Adrenal gland (tissue), 12 donors: Measurements from ENCODE around the gene PRKACA. TPM values are rescaled to one million over a fixed set of nuclear protein-coding genes. Genes with fewer than 3 reads are reported as not detected.

ENCODE experiments used
- DNase-seq, 7 donors: peaks; one replicate each; pipeline ENCODE4 v3.0.0-alpha.2; 2019 to 2020
- H3K27ac ChIP-seq, 5 donors: fragments of 200-600 bp; sonication (generic) in 4 of 5; 1 replicate in 3 of 5; 2 replicates in 2 of 5; pipeline versions ENCODE4 v1.5.1 to v1.8.0; 2016 to 2020; ENCODE audit warnings: mild to moderate bottlenecking in 1 of 5
- H3K27me3 ChIP-seq: fragments of 200-600 bp; 2 replicates; pipeline ENCODE4 v1.8.0; 2021
- H3K36me3 ChIP-seq, 2 donors: fragments of 200-600 bp; replicated peaks in 1 of 2; 1 replicate in 1 of 2; 2 replicates in 1 of 2; pipeline versions ENCODE4 v1.5.1 to v1.8.0; 2018 to 2022
- H3K4me1 ChIP-seq, 2 donors: fragments of 200-600 bp; replicated peaks in 1 of 2; 1 replicate in 1 of 2; 2 replicates in 1 of 2; pipeline versions ENCODE4 v1.5.1 to v1.8.0; 2018 to 2021
- H3K4me3 ChIP-seq, 4 donors: fragments of 200-600 bp; sonication (generic) in 3 of 4; one replicate each; pipeline ENCODE4 v1.5.1; 2016 to 2018
- H3K9me3 ChIP-seq, 3 donors: fragments of 200-600 bp; sonication (generic) in 1 of 3; replicated peaks in 1 of 3; 1 replicate in 2 of 3; 2 replicates in 1 of 3; pipeline versions ENCODE4 v1.5.1 to v1.8.0; 2016 to 2021
- CTCF ChIP-seq, 6 experiments: fragments of 450-650 bp in 4 of 6; fragments of 200-600 bp in 2 of 6; sonication (generic) in 1 of 6; IDR thresholded peaks; 1 replicate in 5 of 6; 2 replicates in 1 of 6; pipeline versions ENCODE4 v1.5.1 to v1.8.0; 2016 to 2021; ENCODE audit warnings: antibody characterized with exemption in 6 of 6, mild to moderate bottlenecking in 2 of 6, moderate library complexity in 1 of 6
- POLR2A ChIP-seq, 2 donors: fragments of 450-650 bp; IDR thresholded peaks; one replicate each; pipeline ENCODE4 v1.6.1; 2017; ENCODE audit warnings: antibody characterized with exemption in 2 of 2, mild to moderate bottlenecking in 2 of 2, moderate library complexity in 1 of 2
- WGBS, 4 donors: extraction: QIAGEN DNeasy Blood & Tissue Kit in 2 of 4; methylation state at CpG; one replicate each; pipeline versions ENCODE4 v1.1.5 to v1.1.7; 2013 to 2017; 5-methylcytosine and 5-hydroxymethylcytosine counted together
- intact Hi-C, 2 donors: fragments of 100-400 bp; cut with DNase I; formaldehyde crosslinking; loops; one replicate each; pipeline versions ENCODE4 v1.14.1 to v1.15.0; 2022 to 2023
- polyA plus RNA-seq, 3 donors: library from polyadenylated mRNA; stranded (reverse); fragments of 200-250 nt in 2 of 3; fragments of 350-450 nt in 1 of 3; fragmentation: Illumina TruSeq in 1 of 3; extraction: RNeasy Lipid Tissue Mini Kit (QIAGEN cat#74804) in 1 of 3; gene quantifications; one replicate each; pipeline ENCODE4 v1.2.3, GENCODE V29; 2013 to 2014
- total RNA-seq, 9 donors: library from RNA; depleted of rRNA in 4 of 9; stranded (reverse); fragments of >200 nt in 4 of 9; fragments of 120-200 nt in 1 of 9; fragmentation: NEBNext Ultra II Directional in 1 of 9; extraction: Animal tissue kit (Norgen Biotek cat#: 25700) in 1 of 9; gene quantifications; one replicate each; pipeline versions ENCODE4 v1.1.0 to v1.2.4, GENCODE V29; 2013 to 2023
- donor health status: healthy with polysubstance abuse.
- donor health status: Bipolar disorder and iron deficiency.
- donor health status: DM: yes; HTN: yes; CAD: no.
- donor health status: DM: no; HTN: no; CAD: no.
- donor health status: DM: no; HTN: no; CAD: no.
- donor health status: DM: yes; HTN: yes; CAD: no.

Gene PRKACA
- total and polyA plus RNA-seq, 12 donors: 74.1 to 457 (median 150) TPM

GRCh38 chr19:14054721-14055120 is 62.8 kb downstream of the PRKACA start:
- Histone ChIP-seq H3K4me3 (no peak overlapping the region), H3K27me3 (peaks cover 9% of the 10 kb centered on the region), H3K27ac (no peak overlapping the region), H3K36me3 (no peaks in the 10 kb centered on the region), H3K4me1 (peaks cover 0 to 4% of the 10 kb centered on the region in 2 donors), H3K9me3 (no peaks in the 10 kb centered on the region)
- intact Hi-C loops: loop anchor here (10.0 kb wide), 2 partner anchors 170 to 460 kb away; no protein-coding TSS in a partner anchor
- DNase-seq: no peak
- TF ChIP-seq POLR2A (IDR thresholded peaks at IDR 0.05) (no peak), CTCF (IDR thresholded peaks at IDR 0.05) (no peak)
- 61 to 67% (median 65%) methylated on average over 8 to 11 of the region's 11 CpGs for WGBS, 4 donors

- Histone ChIP-seq H3K27ac (no peak overlapping the region), H3K9me3 (no peaks in the 10 kb centered on the region), H3K27me3 (peaks cover 9% of the 10 kb centered on the region), H3K4me3 (no peak overlapping the region), H3K4me1 (peaks cover 0 to 4% of the 10 kb centered on the region in 2 donors), H3K36me3 (no peaks in the 10 kb centered on the region)
- no peak for DNase-seq
- 80 to 84% (median 83%) methylated on average over 6 of the region's 6 CpGs for WGBS, 4 donors
- intact Hi-C loops: loop anchor here (10.0 kb wide), 2 partner anchors 169 to 459 kb away; no protein-coding TSS in a partner anchor
- TF ChIP-seq POLR2A (IDR thresholded peaks at IDR 0.05): no peak
- no peak for TF ChIP-seq CTCF (IDR thresholded peaks at IDR 0.05)
Measured at GRCh38 chr19:14054099-14054498, 63.5 kb downstream of the PRKACA start.

- 90 to 100% (median 96%) methylated on average over 1 to 11 of the region's 11 CpGs for WGBS, 4 donors
- no peak for TF ChIP-seq CTCF (IDR thresholded peaks at IDR 0.05)
- no peak for TF ChIP-seq POLR2A (IDR thresholded peaks at IDR 0.05)
- Histone ChIP-seq H3K36me3 (no peaks in the 10 kb centered on the region), H3K4me1 (peaks cover 0 to 4% of the 10 kb centered on the region in 2 donors), H3K9me3 (no peaks in the 10 kb centered on the region), H3K27me3 (peaks cover 3% of the 10 kb centered on the region), H3K27ac (no peak overlapping the region), H3K4me3 (no peak overlapping the region)
- DNase-seq: no peak
- intact Hi-C loops: loop anchor here (10.0 kb wide), 2 partner anchors 169 to 459 kb away; no protein-coding TSS in a partner anchor
Measured at GRCh38 chr19:14053500-14053899, 64.1 kb downstream of the PRKACA start.

GRCh38 chr19:14053032-14053431 is 64.5 kb downstream of the PRKACA start:
- intact Hi-C loops: loop anchor here (10.0 kb wide), 2 partner anchors 168 to 458 kb away; no protein-coding TSS in a partner anchor
- H3K9me3 ChIP-seq: no peaks in the 10 kb centered on the region
- no peak overlapping the region for H3K4me3 ChIP-seq
- WGBS, 4 donors: 88 to 98% (median 92%) methylated on average over 3 of the region's 3 CpGs
- H3K27ac ChIP-seq: no peak overlapping the region
- DNase-seq: no peak
- peaks cover 0 to 4% of the 10 kb centered on the region in 2 donors for H3K4me1 ChIP-seq
- H3K36me3 ChIP-seq: no peaks in the 10 kb centered on the region
- TF ChIP-seq POLR2A (IDR thresholded peaks at IDR 0.05): no peak
- no peaks in the 10 kb centered on the region for H3K27me3 ChIP-seq

GRCh38 chr19:14052470-14052869 is 65.1 kb downstream of the PRKACA start:
- Histone ChIP-seq H3K36me3 (no peaks in the 10 kb centered on the region), H3K27me3 (no peaks in the 10 kb centered on the region), H3K4me3 (no peak overlapping the region), H3K27ac (no peak overlapping the region), H3K4me1 (no peaks in the 10 kb centered on the region), H3K9me3 (no peaks in the 10 kb centered on the region)
- intact Hi-C loops: loop anchor here (10.0 kb wide), 2 partner anchors 168 to 458 kb away; no protein-coding TSS in a partner anchor
- DNase-seq: no peak
- 81 to 84% (median 84%) methylated on average over 6 of the region's 6 CpGs for WGBS, 4 donors
- TF ChIP-seq POLR2A (IDR thresholded peaks at IDR 0.05) (no peak), CTCF (IDR thresholded peaks at IDR 0.05) (no peak)
